GM19025 (cell line): Measurements from ENCODE around the gene ACTA1.
"Not testable (repeated sequence)": the region's sequence is repeated elsewhere in the genome, so short reads cannot be mapped to it uniquely, and the experiment has no call there.

Source experiments
- ATAC-seq: cut with Tn5 transposase; IDR thresholded peaks from one replicate; pipeline ENCODE4 v1.9.1; 2021; ENCODE audit warnings: mild to moderate bottlenecking, low read depth, moderate library complexity; ENCODE audit not compliant: unreplicated experiment

The ACTA1 gene

GRCh38 chr1:229445828-229446227 lies 11.9 kb upstream of the ACTA1 start:
- no peak for ATAC-seq

GRCh38 chr1:229440851-229441537 lies 7.1 kb upstream of the ACTA1 start:
- ATAC-seq = peak; percentile 95

DNA sequence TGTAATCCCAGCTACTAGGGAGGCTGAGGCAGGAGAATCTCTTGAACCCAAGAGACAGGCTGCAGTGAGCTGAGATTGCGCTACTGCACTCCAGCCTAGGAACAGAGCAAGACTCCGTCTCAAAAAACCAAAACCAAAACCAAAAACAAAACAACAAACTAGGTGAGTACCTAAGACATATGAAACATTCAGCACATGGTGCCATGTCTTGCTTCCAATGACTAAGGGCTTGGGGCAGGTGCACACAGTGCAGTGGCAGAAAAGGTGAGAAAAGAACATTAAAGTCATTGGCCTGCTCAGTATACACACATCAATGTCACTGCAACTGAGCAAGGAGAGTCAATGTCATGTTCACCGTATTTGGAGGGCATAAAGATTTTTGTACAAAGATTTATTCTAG lies 4.1 kb upstream of the ACTA1 start:
- ATAC-seq = no peak

DNA sequence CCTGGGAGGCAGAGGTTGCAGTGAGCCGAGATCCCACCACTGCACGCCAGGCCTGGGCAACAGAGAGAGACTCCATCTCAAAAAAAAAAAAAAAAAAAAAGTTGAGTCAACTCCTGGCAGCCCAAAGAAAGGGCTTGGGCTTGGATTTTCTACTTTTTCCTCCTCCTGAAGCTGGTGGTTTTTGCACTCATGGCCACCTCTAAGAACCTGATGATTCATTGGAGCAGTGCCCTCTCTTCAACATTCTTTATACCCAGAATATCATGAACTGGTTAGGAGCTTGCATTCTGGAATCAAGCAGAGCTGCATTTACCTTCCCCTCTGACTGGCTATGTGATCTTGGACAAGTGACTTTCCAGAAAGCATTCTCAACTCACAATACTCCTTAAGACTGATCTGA lies 3.5 kb upstream of the ACTA1 start:
- ATAC-seq = no peak

DNA sequence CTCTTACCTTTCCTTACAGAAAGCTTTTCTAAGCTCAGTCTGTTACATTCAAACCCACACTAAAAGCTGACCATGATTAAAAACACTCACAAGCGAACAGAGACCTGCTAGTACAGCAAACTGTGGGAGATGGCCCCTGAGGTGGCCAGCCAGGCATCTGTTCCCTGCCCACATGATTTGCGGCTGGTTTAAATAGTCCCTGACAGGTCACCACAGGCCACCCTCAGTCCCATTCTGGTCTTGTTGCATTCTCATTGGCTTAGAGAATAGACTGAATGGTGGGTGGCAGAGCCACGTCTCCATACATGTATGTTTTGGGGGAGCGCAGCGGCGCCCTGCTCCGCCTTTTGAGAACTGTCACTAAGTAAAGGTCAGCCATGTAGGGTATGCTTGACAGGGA lies 2.3 kb upstream of the ACTA1 start:
- ATAC-seq = no peak

- no peak for ATAC-seq
Measured at GRCh38 chr1:229434641-229435051, 752 bp upstream of the ACTA1 start.

DNA sequence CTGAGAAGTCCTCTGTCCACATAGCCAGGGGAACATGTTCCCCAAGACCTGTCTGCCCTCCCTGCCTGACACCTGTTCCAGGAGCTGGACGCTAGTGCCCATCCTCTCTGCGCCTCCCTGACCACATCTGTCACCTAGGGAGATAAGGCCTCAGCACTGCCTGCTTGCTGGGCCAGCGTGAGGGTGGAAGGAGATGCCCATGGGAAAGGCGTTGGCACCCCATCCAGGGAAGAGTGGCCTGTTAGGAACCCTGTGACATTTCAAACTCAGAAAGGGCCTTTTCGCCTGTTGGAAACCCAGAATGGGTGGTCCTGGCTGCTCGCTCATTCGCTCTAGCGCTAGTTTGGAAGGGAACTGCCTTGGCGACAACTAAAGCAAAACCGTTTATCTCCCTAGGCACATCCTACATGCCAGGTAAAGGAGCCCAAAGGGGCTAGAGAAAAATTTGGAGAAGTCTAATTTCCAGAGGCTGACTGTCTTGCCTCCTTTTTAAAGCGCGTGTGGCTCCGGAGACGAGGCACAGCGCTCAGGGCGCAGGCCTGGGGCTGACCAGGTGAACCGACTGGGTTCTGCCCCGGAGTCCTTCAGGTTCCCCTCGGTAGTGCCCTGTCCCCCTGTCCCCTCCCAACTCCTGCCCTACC lies 410 bp downstream of the ACTA1 start:
- ATAC-seq = no peak

DNA sequence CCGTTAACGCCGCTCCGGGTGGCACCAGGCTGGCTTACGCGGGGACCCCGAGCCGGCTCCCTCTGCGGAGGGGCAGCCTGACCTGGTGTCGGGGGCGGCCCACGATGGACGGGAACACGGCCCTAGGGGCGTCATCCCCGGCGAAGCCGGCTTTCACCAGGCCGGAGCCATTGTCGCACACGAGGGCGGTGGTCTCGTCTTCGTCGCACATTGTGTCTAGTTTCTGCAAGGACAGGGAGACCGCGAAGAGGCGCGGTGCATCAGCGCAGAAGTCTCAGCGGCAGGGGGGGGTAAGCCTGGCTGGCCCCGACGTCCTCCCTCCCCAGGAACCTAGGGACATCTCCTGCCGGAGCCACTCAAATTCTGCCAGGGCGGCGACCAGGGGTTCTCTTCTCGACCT lies 989 bp downstream of the ACTA1 start:
- no peak for ATAC-seq

DNA sequence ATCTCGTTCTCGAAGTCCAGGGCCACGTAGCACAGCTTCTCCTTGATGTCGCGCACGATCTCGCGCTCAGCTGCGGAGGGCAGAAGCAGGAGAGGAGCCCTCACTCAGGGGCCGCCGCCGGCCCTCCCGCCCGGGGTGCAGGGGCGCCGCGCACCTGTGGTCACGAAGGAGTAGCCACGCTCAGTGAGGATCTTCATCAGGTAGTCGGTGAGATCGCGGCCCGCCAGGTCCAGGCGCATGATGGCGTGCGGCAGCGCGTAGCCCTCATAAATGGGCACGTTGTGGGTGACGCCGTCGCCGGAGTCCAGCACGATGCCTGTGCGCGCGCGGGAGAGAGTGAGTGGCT lies 1.8 kb downstream of the ACTA1 start:
- ATAC-seq = no peak

- no peak for ATAC-seq
Measured at GRCh38 chr1:229431284-229432115, 2.4 kb downstream of the ACTA1 start.

- ATAC-seq = no peak
Measured at GRCh38 chr1:229430761-229431283, 3.1 kb downstream of the ACTA1 start.

DNA sequence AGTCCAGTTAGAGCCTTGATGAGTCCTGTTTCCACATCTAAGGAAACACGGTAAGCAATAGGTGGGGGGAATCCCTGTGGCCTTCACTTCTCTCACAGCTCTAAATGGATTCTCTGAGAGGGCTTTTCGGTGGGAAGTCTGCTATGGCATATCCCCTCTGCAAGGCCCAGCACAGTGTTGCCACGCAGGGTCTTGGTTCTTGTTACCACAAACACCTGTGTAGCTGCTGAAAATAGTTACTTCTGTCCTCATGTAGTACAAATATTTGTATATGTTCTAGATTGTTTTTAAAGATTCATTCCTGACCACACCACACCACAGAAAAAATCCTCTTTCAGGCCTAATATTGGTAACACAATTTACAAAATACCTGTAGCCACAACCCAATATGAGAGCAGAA lies 5.6 kb downstream of the ACTA1 start:
- ATAC-seq = no peak

GRCh38 chr1:229427572-229427971 lies 6.3 kb downstream of the ACTA1 start:
- no peak for ATAC-seq

DNA sequence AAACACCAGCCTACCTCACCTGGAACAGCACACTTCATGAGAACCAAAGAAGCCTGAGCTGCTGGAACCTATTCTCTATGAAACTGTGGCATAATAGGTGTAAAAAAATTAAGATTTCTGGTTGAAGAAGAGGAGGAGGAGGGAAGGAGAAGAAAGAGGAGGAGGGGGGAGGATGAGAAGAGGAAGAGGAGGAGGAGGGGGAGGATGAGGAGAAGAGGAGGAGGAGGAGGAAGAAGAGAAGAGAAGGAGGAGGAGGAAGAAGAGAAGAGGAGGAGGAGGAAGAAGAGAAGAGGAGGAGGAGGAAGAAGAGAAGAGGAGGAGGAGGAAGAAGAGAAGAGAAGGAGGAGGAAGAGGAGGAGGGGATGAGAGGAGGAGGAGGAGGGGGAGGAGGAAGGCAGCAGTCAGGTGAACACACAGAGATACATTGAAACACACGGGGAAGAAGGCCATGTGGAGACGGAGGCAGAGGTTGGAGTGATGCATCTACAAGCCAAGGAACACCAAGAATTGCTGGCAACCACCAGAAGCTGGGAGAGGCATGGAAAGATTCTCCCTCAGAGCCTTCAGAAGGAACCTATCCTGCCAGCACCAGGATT lies 8.2 kb downstream of the ACTA1 start:
- ATAC-seq = no peak

DNA sequence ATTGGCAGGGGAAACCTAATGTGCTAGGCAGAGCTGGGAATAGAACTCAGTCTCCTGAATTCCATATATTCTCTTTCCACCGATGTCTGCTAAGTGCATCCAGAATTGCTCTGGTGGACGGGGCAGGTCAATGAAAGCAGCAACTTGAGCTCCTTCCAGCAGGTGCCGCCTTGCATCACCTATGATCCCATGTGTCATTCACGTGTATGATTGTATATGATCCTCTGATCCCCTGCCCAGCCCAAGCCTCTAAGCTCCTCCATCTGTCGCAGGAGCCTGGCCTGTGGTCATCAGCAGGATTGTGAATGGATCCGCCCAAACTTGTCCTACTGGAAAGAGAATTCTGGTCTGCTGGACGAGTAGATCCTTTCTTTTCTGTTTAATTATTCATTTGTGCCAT lies 13.1 kb downstream of the ACTA1 start:
- no peak for ATAC-seq

DNA sequence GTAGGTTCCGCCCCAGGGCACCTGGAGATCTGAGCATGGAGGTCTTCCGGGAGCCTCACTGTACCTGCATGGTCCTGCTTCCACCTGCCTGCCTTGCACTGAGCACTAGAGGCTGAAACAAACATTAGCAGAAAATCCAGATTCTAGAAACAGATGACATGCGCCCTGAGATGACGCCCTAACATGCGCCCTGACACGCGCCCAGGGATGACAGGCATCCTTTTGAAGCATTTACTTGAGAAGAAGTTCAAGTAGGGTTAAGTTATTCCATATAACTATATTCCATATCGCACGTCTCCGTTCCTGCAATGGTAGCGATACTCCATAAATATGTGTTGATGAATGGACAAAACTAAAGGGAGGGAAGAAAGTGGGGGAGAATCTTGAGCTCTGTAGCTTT lies 13.7 kb downstream of the ACTA1 start:
- no peak for ATAC-seq

GRCh38 chr1:229418586-229418985 lies 15.3 kb downstream of the ACTA1 start:
- ATAC-seq = not testable (repeated sequence)

DNA sequence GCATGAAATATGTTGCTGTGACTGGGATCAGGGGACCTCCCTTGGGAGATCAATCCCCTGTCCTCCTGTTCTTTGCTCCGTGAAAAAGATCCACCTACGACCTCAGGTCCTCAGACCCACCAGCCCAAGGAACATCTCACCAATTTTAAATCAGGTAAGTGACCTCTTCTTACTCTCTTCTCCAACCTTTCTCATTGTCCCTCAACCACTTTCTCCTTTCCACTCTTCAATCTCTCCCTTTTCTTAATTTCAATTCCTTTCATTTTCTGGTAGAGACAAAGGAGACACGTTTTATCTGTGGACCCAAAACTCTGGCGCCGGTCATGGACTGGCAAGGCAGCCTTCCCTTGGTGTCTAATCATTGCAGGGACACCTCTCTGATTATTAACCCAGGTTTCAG lies 21.1 kb downstream of the ACTA1 start:
- ATAC-seq = not testable (repeated sequence)

DNA sequence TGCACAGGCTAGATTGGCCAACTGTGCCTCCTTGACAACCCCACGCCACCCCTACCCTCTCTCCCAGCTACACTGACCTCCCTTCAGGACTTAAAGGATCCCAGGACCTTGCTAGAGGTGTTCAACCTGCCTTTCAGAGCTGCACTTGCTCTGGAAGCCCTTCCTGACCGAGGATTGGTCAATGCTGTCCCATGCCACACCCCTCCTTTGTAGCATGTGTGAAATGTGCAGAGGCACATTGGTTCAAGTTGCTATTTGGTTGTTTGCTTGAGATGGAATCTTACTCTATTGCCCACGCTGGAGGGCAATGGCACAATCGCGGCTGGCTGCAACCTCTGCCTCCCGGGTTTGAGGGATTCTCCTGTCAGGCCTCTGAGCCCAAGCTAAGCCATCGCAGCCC lies 21.8 kb downstream of the ACTA1 start:
- no peak for ATAC-seq

GRCh38 chr1:229411434-229412055 lies 22.3 kb downstream of the ACTA1 start:
- no peak for ATAC-seq
